SH-SY5Y (cell line): ENCODE data around the gene GSAP.

Experiments
- GATA2 ChIP-seq: IDR thresholded peaks from 2 replicates; pipeline ENCODE4 v1.6.1; 2011; ENCODE audit warnings: mild to moderate bottlenecking, low read depth, low read length
- GATA3 ChIP-seq: IDR thresholded peaks from 2 replicates; pipeline ENCODE4 v1.6.1; 2011; ENCODE audit warnings: low read depth, mild to moderate bottlenecking, low read length, moderate library complexity

GSAP gene

DNA sequence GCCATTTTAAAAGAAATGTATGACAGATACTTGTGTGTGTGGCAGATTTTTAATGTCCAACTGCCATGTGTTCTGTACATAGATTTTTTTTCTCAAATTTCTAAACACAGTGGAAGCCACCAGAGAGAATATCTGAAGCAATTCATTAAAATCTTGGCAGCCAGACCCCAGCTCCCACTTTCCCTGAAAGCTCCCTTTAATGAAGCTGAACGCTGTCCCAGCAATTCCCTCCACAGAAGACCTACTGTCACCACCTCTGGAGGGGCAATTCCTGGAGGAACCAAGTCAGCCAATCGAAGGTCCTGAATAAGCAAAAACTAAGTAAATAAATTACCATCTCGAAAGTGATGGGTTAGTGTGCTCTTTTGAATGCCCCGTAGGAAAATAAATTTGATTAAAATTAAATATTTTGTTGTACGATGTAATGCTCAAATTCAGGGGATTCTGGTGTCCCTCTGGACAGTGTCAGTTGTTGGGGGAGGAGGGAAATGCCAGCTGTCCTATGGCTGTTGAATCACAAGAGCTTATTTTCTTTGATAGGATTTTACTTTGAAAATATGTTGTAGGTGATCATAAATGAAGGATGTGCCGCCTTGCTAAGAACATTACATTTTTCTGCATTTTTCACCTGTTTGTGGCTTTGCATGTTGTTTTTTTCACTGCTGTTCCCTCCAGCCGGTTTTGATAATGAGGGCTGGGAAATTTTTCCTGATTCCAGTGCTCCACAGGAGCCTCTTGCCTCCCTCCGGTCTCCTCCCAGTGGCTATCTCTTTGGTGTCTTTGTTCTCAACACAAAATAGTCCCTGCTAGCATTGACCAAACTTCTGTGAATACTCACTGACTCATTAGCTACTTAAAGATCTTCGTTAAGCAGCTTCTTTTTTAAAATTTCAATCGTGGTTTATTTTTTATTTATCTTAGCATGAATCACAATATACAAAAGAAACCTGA lies 9.2 kb upstream of the GSAP start:
- TF ChIP-seq GATA3 (no peak), GATA2 (no peak)

DNA sequence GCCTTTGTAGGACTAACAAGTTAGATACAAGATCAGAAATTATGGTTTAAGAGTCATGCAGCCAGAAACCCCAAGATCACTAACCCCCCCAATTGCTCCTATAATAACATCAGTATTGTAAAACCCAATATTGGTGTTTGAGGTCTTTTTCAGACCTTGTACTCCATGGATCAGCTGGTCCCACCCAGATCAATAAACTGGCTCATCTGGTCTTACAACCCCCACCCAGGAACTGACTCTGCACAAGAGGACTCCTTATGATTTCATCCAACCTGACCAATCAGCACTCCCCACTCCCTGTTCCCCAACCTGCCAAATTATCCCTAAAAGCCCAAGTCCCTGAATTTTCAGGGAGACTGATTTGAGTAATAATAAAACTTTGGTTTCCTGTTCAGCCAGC lies 6.4 kb upstream of the GSAP start:
- no peak for TF ChIP-seq GATA3
- no peak for TF ChIP-seq GATA2

DNA sequence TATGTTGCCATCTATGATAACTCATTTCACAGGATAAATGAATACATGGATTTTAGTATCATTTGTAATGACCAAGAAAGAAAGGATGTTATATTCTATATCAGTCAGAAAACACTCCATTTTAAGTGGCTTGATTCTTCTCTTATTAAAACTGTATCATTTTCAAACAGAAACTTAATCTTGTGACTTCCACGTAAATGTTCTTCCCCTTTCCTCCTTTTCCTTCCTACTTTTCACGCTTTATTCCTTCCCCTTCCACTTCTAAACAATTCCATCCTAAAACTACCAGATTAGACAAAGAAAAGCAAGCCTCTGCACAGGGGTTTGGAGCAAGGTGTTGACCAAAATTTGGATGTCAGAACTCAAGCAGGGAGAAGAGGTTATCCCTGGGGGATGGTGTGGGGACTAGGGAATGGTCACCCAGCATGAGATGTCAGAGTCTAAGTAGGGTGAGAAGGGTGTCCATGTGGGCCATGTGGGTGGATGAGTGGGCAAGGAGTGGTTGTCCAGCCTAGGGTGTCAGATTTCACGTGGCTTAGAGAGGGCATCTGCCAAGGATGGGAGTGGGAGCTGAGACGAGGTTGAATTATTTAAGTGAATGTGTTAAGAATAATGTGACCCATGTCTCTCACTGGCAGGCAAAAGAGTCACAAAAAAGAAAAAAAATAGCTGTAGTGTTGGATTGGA lies 5.0 kb upstream of the GSAP start:
- TF ChIP-seq GATA3 (no peak), GATA2 (no peak)

DNA sequence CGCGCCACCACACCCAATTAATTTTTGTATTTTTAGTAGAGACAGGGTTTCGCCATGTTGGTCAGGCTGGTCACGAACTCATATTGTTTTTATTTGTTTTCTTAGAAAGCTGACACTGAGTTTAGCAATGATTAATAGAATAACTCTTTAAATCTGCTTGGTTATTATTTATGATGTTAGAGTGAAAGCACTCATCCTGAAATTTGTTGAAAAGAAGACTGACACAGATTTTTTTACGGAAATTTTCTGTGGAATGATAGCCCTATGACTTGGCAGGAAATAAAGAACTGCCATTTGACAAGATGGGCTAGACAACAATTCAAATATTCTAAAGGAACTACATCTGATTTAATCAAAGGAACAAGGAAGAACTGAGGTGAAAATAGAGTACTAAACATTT lies 4.3 kb upstream of the GSAP start:
- no peak for TF ChIP-seq GATA3
- no peak for TF ChIP-seq GATA2

DNA sequence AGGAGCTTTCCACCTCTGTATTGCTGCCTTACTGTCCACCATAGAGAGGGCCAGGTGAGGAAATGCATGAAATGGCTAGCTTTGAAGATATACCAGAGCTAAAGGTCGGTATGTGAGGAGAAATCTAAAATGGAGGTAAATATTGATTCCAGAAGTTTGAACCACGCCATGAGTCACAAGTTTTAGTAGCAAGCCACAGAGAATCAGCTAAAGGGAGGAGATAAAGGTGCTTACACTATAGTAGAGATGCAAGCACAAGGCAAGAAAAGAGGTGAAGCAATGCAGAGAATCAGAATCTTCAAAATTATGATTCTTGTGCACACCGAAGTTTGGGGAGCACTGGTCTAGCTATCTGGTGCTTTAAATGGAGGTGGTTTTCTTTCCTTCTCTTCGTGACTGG lies 3.0 kb upstream of the GSAP start:
- no peak for TF ChIP-seq GATA2
- TF ChIP-seq GATA3 = no peak

DNA sequence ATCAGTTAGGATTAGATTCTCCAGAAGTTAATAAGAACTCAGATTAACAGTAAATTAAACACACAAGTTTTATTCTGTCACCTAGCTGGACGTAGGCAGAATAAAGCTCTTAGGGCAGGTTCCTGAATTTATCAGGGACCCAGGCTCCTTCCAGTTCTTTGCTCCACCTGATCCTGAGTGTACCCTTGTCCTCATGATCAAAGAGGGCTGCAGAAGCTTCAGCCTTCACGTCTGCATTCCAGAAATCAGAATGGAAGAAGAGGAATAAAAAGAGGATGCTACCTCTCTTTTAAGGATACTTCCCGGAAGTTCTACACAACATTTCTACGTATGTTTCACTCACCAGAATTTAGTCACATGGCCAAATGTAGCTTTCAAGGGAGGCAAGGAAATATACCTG lies 1.7 kb upstream of the GSAP start:
- TF ChIP-seq GATA3 (no peak), GATA2 (no peak)

DNA sequence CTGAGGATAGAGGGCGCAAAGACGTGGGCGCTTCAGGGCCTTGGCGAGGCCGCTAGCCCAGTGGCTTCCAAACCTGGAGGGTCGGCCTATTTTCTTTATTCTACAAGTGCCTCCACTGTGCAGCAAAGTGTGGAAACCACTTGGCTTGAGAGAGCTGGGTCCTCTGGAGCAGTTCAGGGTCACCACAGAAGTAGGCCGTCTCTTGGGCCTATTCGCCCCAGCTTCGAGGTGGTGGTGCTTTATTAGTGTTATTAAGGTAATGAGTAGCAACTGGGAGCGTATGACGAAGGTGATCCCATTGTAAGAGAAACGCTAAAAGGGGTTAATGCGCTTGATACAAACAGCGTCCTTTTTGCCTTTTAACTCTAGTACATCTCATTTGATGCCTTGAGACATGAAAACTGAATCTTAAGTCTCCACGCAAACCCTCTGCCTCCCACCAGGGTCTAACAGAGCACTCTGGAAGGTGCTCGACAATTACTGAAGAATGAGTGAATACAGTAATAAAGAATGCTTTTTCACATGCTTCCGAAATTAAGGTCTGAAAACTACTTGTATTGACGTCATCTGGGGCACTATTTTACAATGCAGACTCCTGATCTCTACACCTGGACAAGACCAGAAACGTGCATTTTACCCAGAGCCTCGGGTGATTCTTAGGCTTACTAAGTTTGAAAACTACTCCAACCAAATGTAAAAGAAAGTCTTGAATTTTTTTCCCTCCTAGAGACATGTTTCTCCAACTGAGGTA lies 647 bp upstream of the GSAP start:
- TF ChIP-seq GATA2 (no peak), GATA3 (no peak)

DNA sequence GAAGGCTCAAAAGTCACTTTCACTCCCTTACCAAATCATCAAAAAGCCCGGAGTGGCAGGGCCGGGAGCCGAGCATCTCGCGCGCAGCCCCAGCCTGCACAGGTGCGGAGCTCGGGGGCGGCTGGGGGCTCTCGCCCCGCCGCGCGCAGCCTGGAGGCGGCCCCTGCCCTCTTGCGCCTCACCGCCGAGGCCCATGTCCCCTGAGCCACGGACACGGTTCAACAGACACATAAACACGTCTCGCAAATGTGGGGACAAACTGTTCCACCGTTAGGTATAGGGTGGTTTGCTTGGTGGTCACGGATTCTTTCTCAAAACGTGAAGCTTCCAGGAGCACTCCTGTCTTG lies 700 bp downstream of the GSAP start:
- TF ChIP-seq GATA2 (no peak), GATA3 (no peak)

DNA sequence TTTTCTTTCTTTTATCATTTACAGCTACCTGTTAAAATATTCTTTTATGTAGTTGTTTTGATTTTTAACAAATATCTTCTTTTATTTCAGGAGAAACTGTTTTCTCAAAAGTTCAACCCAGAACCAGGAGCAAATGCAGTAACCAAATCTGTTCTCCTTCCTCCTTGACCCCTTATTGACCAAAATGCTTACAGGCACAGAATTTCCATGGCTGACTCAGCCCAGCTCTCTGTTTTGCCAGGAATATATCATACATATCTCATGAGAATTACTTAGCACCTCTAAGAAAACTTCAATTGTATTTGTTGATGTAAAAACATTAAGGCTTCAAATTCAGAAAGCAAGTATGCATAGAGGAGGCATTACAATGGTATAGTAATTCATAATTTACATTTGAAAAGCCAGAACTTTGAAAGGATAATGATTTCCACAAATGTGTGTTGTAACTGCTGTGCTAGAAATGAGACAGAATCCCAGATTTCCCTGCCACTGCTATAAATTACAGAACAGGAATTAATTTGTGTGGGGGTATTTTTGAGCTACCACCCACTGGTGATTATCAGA lies 2.2 kb downstream of the GSAP start:
- TF ChIP-seq GATA2 (no peak), GATA3 (no peak)

DNA sequence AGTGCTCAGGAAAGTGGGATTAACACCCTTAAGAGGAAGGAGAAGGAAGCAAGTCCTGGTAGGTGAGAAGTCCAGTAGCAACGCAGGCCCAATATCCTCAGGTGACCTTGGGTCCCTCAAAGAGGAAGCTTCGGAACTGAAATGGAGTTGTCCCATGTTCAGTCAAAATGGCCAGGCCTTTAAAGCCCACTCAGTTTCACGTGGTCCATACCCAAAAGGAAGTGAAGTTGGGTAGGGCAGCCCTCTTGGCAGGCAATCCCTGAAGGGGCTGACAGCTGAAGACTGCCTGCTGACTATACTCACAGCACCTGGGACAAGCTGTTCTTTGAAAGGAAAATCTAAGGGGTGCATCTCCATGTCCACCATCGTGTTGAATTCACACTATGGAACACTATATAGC lies 3.0 kb downstream of the GSAP start:
- TF ChIP-seq GATA3 (no peak), GATA2 (no peak)

DNA sequence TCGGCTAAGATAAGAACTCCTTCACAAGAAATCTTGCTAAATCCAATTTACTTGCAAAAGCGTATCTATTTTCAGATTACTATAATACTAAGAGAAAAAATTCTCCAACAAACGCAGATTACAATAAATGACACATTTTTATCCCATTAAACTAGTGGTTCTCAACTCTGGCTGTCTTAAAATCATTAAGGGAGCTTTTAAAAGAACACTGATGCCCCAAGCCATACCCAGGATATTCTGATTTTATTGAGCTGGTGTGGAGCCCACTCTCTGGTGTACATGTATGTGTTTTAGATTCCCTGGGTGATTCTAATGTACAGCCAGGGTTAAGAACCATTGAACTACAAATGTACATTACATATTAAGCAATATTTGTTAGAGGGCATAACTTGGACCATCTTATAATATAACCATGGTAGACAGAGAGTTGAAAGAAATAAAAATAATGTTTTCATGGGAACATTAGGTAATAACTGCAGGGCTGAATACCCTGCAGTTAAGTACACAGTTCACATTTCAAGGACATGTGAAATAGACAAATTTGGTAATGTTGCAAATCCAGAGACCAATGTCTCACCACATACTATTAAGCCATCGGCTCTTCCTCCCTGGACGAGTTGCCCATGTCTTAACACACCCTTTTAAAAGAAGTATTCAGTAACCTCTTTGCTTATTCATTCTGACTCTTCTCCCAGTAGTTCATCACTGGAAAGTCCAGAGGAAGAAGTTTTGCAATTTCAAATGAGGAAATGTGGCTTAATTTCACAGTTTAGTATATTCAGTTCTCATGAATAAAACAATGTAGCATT lies 6.2 kb downstream of the GSAP start:
- TF ChIP-seq GATA2 = no peak
- TF ChIP-seq GATA3 = no peak

DNA sequence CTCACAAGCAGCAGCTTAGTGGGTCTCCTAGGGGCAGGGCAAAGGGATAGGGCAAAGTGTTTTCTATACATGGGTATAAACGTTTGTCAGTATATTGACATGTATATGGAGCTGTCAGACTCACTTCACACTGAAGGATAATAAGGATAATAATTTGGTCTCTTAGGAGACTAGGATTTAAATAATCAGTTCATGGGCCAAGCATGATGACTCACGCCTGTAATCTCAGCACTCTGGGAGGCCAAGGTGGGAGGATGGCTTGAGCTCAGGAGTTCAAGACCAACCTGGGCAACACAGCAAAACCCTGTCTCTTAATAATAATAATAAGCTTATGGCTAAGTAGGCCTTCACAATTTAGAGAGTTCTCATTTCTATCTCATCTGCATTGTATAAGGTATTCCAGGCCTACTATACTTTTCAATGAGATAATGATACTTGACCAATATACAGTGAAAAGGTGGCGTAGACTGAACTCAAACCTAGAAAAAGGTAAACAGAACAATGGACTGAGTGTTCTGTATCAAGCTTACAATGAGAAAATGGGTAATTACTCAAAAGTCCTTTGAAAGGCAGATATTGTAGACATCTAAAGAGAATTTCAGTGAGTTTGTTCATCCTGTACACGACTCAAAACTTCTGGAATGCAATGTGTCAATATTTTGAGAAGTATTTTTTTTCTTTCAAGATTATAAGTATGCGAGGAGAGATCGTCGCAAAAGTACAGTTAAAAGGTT lies 7.0 kb downstream of the GSAP start:
- TF ChIP-seq GATA3 (no peak), GATA2 (no peak)

DNA sequence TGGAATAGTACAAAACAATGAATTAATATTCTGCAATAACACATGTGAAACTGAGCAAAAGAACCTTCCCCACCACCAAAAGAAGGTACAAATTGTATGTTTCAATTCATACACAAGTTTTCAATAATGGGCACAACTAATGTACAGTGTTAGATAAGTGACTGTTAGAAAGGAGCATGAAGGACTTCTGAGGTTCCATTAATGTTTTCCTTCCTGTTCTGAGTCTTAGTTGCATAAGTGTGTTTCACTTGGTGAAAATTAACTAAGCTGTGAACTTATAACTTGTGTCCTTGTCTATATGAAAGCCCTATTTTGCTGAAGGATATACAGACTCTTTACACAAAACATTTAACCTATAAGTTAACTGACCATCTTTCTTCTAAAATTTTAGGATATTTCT lies 8.2 kb downstream of the GSAP start:
- TF ChIP-seq GATA3 (no peak), GATA2 (no peak)
